Measurements from ENCODE around the gene VWA5B2.

Gene VWA5B2

GRCh38 chr3:184275381-184275701, 46.0 kb downstream of the VWA5B2 start:
- no peak for DNase-seq (ENCODE audit: low read depth in 2 of 2)

- no peak for DNase-seq (ENCODE audit: low read depth in 2 of 2)
Observed at GRCh38 chr3:184275961-184276910, 46.9 kb downstream of the VWA5B2 start, which contains the start of gene ECE2. Gene ECE2, plus strand, starts transcription at chr3:184276022. Its CDS starts 132 bp downstream, at chr3:184276154.

GRCh38 chr3:184277366-184277765, 48.0 kb downstream of the VWA5B2 start:
- no peak for DNase-seq (ENCODE audit: low read depth in 2 of 2)

- no peak for DNase-seq (ENCODE audit: low read depth in 2 of 2)
Observed at GRCh38 chr3:184282941-184283340, 53.6 kb downstream of the VWA5B2 start.

- no peak for DNase-seq (ENCODE audit: low read depth in 2 of 2)
Observed at GRCh38 chr3:184283681-184284080, 54.3 kb downstream of the VWA5B2 start.

- DNase-seq (ENCODE audit: low read depth in 2 of 2): no peak
Observed at GRCh38 chr3:184284696-184285095, 55.3 kb downstream of the VWA5B2 start.

GRCh38 chr3:184289426-184289938, 60.1 kb downstream of the VWA5B2 start:
- peak; percentile 9 to 48 for DNase-seq (ENCODE audit: low read depth in 2 of 2)

- no peak for DNase-seq (ENCODE audit: low read depth in 2 of 2)
Observed at GRCh38 chr3:184290331-184290730, 60.9 kb downstream of the VWA5B2 start.

- no peak for DNase-seq (ENCODE audit: low read depth in 2 of 2)
Observed at GRCh38 chr3:184291044-184291737, 61.8 kb downstream of the VWA5B2 start.
